ENCODE data around the gene MTMR12.

DNA sequence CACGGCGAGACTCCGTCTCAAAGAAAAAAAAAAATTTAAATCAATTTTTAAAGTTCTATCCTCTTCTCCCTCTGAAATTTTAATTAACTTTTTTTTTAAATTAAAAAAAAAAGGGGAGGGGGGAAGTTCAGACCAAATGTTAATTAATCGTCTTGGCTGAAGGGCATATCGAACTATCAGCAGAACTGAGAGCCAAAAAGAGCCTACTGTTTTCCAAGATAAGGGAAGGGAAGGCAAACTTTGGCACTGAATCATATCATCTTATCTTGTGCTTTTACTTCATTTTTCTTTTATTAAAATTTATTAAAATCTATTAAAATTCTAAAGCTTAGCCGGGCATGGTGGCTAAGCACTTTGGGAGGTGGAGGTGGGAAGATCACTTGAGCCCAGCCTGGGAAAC lies 45.9 kb upstream of the MTMR12 start:
- TF ChIP-seq SP1 (IDR thresholded peaks at IDR 0.05; ENCODE audit: low read depth, low read length) (no peak), NRF1 (IDR thresholded peaks at IDR 0.05; ENCODE audit: low read depth, low read length) (no peak)
- TF ChIP-seq, protein P1, sequence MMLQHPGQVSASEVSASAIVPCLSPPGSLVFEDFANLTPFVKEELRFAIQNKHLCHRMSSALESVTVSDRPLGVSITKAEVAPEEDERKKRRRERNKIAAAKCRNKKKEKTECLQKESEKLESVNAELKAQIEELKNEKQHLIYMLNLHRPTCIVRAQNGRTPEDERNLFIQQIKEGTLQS (IDR thresholded peaks at IDR 0.05; ENCODE audit: insufficient read depth, low read depth, low read length): no peak

Data from H1 (cell line).